T47D (cell line): ENCODE measurements around the gene TAF10.

Experiments used
- DNase-seq, 2 experiments: peaks; one replicate each; pipeline versions ENCODE4 v3.0.0 to v3.0.0-alpha.2; 2011 to 2012; ENCODE audit warnings: low read depth in 1 of 2, low spot score in 1 of 2
- JUND ChIP-seq: IDR thresholded peaks from 2 replicates; pipeline ENCODE4 v1.6.1; 2012; ENCODE audit warnings: low read depth
- in situ Hi-C: cut with HindIII; loops from 2 replicates; pipeline ENCODE4 v1.10.0; 2016; ENCODE audit warnings: low sequenced_read_pairs, low pct_unique_long_range_greater_than_20kb

Gene TAF10

DNA sequence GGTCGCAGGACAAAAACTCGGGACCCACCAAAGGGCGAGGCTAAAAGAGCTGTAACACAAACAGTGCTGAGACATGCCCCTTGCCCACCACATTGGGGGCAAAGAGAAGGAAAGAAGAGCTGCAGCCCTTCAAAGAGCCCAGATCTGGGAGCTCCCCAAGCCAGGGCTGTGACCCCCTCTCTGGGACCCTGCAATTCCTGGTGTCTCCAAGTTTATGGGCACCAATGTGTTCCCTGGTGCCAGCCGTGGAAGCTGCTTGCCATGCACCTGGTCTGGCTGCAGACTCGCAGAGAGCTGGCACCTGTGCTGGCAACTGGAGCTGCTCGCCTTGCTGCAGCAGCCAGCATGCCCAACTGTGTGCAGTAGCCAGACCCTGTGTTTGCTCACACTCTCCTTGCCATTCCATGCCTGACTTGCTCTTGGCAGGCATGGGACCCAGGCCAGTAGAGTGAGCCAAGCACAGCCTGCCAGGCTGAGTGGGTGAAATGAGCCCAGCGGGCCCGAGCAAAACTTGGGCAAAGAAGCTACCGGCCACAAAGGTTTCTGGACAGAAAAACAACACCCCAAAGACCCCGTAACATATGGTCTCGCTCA is 24.6 kb downstream of the TAF10 start:
- no peak for TF ChIP-seq JUND
- DNase-seq: no peak
- in situ Hi-C loops: no loop called here

DNA sequence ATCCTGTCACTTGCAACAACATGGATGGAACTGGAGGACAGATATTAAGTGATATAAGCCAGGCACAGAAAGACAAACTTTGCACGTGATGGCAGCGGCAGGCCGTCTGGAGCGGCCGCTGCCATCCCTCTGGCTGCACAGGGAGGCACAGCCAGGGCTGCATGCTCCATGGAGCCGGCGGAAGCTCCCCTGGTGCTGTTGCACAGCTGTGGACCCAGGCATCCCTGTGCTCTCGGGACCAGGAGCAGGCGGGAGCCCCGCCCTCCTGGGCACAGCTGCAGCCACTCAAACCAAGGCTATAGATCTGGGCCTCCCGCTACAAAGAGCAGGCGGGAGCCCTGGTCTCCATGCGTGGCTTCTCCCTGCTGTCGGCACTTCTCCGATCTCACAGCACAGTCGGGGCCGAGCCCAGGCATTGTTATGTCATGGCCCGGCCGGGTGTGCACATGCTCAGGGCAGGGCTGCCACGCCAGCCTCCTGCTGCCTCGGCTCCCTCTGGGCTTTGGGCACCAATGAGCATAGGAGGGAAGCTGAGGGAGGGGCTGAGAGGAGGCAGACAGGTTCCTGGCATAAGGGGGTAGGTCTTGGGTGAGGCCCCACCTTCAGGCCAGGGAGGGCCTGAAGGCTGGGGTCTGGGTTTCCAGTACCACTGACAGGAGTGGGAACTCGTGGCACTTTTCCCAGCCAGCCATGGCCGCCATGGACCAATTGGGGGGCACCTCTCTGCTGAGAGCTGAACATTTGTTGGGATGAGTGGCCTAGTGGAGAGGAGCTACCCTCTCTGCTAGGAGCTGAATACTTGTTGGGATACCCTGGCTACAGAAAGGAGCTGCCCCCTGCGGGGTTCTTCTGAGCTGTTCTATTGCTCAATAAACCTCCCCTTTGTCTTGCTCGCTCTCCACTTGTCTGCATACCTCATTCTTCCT is 25.3 kb downstream of the TAF10 start:
- DNase-seq: no peak
- in situ Hi-C loops: no loop called here
- TF ChIP-seq JUND: no peak

DNA sequence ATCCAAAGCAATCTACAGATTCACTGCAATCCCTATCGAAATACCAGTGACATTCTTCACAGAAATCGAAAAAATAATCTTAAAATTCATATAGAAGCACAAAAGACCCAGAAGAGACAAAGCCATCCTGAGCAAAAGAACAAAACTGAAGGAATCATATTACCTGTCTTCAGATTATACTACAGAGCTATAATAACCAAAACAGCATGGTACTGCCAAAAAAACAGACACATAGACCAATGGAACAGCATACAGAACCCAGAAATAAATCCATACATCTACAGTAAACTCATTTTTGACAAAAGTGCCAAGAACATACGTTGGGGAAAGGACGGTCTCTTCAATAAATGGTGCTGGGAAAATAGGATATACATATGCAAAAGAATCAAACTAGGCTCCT is 27.5 kb downstream of the TAF10 start:
- no peak for TF ChIP-seq JUND
- no peak for DNase-seq
- in situ Hi-C loops: no loop called here

DNA sequence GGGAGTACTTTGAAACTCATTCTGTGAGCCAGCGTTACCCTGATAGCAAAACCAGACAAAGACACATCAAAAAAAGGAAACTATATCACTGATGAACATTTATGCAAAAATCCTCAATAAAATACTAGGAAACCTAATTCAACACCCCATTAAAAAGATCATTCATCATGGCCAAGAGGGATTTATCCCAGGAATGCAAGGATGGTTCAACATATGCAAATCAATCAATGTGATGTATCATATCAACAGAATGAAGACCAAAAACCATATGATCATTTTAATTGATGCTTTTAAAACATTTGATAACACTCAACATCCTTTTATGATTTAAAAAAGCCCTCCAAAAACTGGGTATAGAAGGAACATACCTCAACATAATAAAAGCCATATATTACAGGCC is 28.4 kb downstream of the TAF10 start:
- no peak for DNase-seq
- in situ Hi-C loops: no loop called here

DNA sequence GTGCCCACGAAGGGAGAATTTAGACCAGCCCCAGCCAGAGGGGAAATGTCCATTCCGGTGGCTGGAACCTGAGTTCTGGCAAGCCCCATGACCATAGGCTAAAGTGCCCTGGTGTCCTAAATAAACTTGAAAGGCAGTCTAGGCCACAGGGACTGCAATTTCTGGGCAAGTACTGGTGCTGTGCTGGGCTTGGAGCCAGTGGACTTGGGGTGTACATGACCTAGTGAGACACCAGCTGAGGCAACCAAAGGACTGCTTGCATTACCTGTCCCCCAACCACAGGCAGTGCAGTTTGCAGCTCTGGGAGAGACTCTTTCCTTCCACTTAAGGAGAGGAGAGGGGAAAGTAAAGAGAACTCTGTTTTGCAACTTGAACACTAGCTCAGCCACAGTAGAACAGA is 32.3 kb downstream of the TAF10 start:
- in situ Hi-C loops: no loop called here
- no peak for TF ChIP-seq JUND
- DNase-seq: no peak

More for the DNA sequence above, 28.4 kb downstream of the TAF10 start:
- no peak for TF ChIP-seq JUND

DNA sequence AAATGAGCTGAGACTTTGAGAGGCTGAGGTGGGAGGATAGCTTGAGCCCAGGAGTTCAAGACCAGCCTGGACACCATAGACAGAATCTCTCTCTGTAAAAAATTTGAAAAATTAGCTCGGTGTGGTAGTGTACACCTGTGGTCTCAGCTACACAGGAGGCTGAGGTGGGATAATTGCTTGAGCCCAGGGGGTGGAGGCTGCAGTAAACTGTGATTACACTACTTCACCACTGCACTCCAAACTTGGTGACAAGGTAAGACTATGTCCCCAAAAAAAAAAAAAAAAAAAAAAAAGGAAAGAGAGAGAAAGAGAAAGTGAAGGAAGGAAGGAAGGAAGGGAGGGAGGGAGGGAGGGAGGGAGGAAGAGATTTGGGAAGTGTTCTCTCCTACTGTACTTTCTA is 33.9 kb downstream of the TAF10 start:
- no peak for TF ChIP-seq JUND
- no peak for DNase-seq
- in situ Hi-C loops: no loop called here

DNA sequence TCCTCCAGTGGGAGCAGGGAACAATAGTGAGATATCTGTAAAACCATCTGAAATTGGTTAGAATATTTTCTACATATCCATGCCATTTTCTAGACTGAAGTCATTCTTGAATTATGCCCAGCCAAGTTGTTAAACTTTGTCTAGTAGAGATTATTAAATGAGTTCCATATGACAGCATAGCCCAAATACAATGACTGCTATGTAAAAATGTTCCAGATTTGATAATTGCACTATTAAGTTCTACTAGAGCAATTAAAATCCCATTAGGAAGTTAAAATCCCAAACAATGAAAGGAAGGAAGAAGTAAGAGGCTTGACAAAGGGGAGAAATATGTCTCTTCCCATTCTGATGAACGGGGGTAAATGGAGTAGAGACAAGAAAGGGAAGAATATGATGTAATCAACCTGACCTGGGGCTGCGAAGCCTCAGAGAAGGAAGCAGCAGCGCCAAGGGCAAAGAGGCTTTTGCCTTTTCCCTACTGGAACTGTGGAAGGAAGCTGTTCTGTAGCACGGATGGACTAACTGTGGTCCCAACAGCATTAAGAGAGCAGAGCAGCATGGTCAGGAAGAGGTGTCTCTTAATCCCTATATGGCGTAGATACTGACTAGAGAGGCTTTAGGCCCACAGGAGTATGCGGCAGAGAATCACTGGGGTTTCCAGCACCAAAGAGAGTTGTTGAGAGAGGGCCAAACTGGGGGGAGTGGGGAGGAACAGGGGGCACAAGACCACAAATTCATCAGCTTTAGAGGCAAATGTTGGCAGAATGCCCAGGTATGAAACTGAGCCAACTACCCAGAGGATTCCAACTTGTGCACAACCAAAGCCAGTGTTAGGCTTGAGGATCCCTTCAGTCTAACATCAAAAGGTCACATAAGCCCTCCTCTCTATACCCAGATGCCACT is 35.3 kb downstream of the TAF10 start:
- TF ChIP-seq JUND: no peak
- in situ Hi-C loops: no loop called here
- DNase-seq: no peak

DNA sequence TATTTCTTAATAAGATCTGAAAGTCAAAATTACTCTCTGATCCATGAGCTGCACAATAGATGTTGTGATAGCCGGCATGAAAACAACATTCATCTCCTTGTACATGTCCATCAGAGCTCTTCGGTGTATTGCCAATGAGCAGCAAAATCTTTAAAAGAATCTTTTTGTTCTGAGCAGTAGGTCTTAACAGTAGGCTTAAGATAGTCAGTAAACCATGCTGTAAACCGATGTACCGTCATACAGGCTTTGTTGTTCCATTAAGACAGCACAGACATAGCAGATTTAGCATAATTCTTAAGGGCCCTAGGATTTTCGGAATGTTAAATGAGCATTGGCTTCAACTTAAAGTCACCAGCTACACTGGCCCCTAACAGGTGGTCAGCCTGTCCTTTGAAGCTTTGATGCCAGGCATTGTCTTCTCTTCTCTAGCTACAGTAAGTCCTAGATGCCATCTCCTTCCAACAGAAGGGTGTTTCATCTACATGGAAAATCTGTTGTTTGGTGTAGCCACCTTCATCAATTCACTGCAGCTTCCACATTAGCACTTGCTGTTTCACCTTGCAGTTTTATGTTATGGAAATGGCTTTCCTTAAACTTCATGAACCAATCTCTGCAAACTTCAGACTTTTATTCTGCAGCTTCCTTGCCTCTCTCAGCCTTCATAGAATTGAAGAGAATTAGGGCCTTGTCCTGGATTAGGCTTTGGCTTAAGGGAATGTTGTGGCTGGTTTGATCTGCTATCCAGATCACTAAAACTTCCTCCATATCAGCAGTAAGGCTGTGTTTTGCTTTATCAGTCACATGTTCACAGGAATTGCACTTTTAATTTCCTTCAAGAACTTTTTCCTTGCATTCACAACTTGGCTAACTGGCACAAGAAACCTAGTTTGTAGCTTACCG is 37.0 kb downstream of the TAF10 start:
- no peak for TF ChIP-seq JUND
- in situ Hi-C loops: no loop called here
- no peak for DNase-seq

DNA sequence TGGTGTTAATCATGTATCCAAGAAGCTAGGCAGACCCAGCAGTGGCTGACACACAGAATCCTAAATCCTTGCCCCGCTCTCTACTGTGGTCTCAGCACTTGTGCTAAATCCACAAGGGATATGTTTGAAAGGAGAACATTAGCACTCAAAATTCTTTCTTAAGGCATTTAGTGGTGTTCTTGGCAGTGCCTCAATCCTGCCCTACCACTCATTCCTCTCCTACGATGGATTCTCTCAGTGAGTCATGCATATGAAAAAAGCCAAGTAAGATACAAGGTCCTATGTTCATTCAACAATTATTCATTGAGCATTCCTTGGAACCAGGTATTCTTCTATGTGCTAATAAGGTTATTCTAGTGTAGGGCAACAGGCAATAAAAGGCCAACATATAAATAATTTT is 39.8 kb downstream of the TAF10 start:
- TF ChIP-seq JUND: no peak
- no peak for DNase-seq
- in situ Hi-C loops: no loop called here

DNA sequence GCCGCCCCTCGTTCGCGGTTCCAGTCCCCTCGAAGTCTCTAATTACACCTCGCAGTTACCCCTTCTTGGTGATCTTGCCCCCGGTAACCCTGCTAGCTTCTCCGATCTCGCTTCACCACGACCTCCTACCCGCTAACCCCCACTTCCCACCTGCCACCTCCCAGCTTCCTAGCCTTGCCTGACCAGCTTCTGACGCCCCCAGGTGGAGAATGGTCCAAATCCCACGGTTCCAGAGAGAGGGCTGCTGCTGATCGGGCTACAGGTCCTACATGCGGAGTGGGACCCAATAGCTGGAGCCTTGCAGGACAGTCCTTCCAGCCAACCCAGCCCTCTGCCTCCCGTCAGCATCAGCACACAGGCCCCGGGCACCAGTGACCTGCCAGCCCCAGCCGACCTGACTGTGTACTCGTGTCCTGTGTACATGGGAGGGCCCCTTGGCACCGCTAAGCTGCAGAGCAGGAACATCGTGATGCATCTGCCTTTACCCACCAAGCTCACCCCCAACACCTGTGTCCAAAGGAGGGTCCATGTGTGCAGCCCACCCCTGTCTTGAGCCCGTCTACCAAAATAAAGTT is 40.5 kb downstream of the TAF10 start:
- no peak for DNase-seq
- no peak for TF ChIP-seq JUND
- in situ Hi-C loops: no loop called here

DNA sequence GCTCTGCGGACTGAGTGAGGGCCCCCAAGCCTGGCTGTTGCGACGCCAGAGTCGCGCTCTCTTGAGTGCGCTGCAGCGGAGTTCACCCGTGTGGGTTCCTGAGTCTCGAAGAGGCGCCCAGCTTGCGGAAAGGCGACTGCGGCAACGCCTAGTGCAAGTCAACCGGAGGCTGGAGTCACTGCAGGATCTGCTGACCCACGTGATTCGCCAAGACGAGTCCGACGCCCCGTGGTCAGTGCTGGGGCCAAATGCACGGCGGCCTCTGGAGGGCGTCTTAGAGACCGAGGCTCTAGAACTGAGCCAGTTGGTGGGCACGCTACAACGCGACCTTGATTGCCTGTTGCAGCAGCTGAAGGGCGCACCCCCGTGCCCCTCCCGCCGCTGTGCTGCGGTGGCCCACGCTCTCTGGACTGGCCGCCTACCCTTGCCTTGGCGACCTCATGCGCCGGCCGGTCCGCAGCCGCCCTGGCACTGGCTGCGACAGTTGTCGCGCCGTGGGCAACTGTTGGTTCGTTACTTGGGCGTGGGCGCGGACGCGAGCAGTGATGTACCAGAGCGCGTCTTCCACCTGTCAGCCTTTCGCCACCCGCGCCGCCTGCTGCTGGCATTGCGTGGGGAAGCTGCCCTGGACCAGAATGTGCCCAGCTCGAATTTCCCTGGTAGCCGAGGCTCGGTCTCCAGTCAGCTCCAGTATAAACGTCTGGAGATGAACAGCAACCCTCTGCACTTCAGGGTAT is 41.2 kb downstream of the TAF10 start:
- TF ChIP-seq JUND: no peak
- in situ Hi-C loops: no loop called here
- DNase-seq: no peak
